ENCODE data around the gene DAPK1. TPM values are rescaled to one million over a fixed set of nuclear protein-coding genes. Genes with fewer than 3 reads are reported as not detected.

The DAPK1 gene
- total RNA-seq, 1 donor from 2014 or later: 168 TPM

DNA sequence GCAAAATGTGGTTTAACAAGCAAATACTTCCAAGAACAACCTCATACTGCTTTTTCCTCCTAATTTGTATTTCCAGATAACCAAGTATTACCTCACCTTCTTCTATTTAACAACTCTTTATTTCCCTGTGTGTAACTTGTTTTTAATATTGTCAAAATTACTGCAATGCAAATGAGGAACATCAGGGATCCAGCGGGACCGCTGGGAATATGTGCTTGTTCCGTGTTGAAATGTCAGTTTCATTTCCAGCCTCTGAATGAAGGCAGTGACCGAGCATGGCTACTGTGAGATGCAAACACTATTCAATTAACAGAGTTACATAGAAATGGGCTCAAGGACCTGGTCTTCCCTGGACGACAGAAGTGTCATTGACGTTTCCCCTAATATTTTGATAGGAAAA lies 117.5 kb downstream of the DAPK1 start:
- H3K9me3 ChIP-seq: no peaks in the 10 kb centered on the region
- no peaks in the 10 kb centered on the region for H3K27me3 ChIP-seq
- TF ChIP-seq, protein P1, sequence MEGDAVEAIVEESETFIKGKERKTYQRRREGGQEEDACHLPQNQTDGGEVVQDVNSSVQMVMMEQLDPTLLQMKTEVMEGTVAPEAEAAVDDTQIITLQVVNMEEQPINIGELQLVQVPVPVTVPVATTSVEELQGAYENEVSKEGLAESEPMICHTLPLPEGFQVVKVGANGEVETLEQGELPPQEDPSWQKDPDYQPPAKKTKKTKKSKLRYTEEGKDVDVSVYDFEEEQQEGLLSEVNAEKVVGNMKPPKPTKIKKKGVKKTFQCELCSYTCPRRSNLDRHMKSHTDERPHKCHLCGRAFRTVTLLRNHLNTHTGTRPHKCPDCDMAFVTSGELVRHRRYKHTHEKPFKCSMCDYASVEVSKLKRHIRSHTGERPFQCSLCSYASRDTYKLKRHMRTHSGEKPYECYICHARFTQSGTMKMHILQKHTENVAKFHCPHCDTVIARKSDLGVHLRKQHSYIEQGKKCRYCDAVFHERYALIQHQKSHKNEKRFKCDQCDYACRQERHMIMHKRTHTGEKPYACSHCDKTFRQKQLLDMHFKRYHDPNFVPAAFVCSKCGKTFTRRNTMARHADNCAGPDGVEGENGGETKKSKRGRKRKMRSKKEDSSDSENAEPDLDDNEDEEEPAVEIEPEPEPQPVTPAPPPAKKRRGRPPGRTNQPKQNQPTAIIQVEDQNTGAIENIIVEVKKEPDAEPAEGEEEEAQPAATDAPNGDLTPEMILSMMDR (IDR thresholded peaks at IDR 0.05): no peak
- H3K4me1 ChIP-seq: peaks cover 54% of the 10 kb centered on the region
- H3K27ac ChIP-seq: peak overlapping the region; percentile 38
- H3K36me3 ChIP-seq: no peaks in the 10 kb centered on the region
- ATAC-seq: no peak
- intact Hi-C loops (cut with DNase I): no loop called here
- no peak for DNase-seq
- H3K4me3 ChIP-seq: no peak overlapping the region

DNA sequence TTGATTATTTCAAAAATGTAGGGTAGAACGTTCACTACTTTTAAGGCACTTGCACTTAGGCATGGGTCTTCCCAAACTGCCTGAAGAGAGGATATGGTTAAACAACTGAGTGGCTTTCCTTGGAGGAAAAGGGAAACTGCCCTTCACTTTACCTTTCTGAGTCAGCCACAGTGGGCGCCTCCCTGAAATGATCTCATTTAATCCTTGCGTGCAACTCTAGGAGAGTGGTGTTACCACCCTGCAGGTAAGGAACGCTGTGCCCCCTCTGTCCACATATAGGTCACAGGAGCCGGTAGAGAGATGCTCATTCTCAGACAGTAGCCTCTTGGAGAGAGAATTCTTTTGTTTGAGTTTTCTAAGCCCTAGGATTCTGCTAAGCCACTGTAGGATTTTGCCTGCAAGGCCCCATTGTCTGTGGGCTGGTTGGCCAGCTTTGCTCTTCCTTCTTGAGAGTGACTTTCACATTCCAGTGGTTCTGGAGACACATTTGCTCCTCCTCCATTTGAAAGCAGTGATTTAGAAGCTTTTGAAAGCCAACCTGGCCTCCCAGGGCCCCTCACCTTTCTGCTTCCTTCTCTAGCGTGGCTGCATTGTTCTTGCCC lies 118.0 kb downstream of the DAPK1 start:
- Histone ChIP-seq H3K27ac (no peak overlapping the region), H3K36me3 (no peaks in the 10 kb centered on the region), H3K9me3 (no peaks in the 10 kb centered on the region), H3K4me1 (peaks cover 49% of the 10 kb centered on the region), H3K27me3 (no peaks in the 10 kb centered on the region), H3K4me3 (no peak overlapping the region)
- TF ChIP-seq, protein P1 (IDR thresholded peaks at IDR 0.05): no peak
- DNase-seq: no peak
- intact Hi-C loops (cut with DNase I): no loop called here
- ATAC-seq: no peak

DNA sequence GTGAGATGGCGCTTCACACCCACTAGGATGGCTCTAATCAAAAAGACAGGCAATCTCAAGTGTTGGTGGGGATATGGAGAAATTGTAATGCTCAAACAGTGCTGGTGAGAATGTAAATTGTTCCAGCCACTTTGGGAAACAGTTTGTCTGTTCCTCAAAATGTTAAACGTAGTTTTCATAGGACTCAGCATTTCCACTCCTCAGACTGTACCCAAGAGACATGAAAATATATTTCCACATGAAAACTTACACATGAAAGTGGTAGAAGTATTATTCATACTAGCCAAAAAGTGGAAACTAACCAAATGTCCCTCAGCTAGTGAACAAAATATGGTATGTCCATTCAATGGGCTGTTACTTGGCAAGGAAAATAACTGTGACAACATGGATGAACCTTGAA lies 120.6 kb downstream of the DAPK1 start:
- no peak for ATAC-seq
- TF ChIP-seq, protein P1 (IDR thresholded peaks at IDR 0.05): no peak
- no peaks in the 10 kb centered on the region for H3K36me3 ChIP-seq
- no peak for DNase-seq
- H3K4me1 ChIP-seq: peaks cover 33% of the 10 kb centered on the region
- intact Hi-C loops (cut with DNase I): no loop called here
- H3K27me3 ChIP-seq: no peaks in the 10 kb centered on the region
- no peak overlapping the region for H3K4me3 ChIP-seq
- H3K9me3 ChIP-seq: no peaks in the 10 kb centered on the region
- no peak overlapping the region for H3K27ac ChIP-seq

DNA sequence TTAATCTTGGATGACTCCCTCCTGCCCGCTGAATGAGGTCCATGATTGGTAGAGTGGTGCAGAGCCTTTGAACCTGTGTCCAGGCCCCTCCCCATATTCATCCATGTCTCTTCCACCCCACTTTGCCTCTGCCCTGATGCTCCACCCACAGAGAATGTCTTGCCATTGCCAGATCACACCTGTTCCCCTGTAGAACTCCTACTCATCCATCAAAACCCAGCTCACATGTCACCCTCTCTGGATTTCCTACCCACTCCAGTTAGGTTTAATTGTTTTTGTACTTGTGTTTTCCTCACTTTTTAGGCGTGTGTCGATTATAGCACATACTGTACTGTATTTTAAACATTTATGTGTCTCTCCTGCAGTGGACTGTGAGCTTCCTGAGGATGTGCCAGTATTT lies 121.3 kb downstream of the DAPK1 start:
- Histone ChIP-seq H3K4me1 (peaks cover 32% of the 10 kb centered on the region), H3K4me3 (no peak overlapping the region), H3K27ac (no peak overlapping the region), H3K36me3 (peaks cover 6% of the 10 kb centered on the region), H3K9me3 (no peaks in the 10 kb centered on the region), H3K27me3 (no peaks in the 10 kb centered on the region)
- ATAC-seq: no peak
- TF ChIP-seq, protein P1 (IDR thresholded peaks at IDR 0.05): no peak
- intact Hi-C loops (cut with DNase I): no loop called here
- DNase-seq: no peak

DNA sequence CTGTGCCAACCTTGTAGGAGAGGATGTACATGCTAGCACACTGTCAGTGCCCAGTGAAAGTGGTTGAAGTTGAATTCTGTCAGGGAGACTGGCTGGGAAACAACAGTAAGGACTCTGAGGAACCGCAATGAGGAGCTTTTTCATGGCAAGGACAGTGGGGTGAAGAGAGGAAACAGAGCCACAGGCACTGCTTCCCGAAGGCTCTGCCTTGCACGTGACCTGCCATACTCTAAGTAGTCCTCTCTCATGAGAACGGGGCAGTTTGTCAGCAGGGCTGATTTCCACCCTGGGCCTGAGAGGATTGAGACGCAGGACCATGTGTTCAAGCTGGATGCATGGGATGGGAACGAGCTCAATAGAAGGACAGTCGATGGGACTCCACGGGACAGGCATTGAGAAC lies 121.7 kb downstream of the DAPK1 start:
- TF ChIP-seq, protein P1 (IDR thresholded peaks at IDR 0.05): no peak
- H3K9me3 ChIP-seq: no peaks in the 10 kb centered on the region
- no peak for ATAC-seq
- DNase-seq: no peak
- no peaks in the 10 kb centered on the region for H3K27me3 ChIP-seq
- H3K4me3 ChIP-seq: no peak overlapping the region
- intact Hi-C loops (cut with DNase I): no loop called here
- H3K4me1 ChIP-seq: peaks cover 28% of the 10 kb centered on the region
- no peak overlapping the region for H3K27ac ChIP-seq
- peaks cover 7% of the 10 kb centered on the region for H3K36me3 ChIP-seq

Measured in upper lobe of right lung (tissue), 1 donor.